Measurements from ENCODE around the gene ACADL.

ACADL gene

DNA sequence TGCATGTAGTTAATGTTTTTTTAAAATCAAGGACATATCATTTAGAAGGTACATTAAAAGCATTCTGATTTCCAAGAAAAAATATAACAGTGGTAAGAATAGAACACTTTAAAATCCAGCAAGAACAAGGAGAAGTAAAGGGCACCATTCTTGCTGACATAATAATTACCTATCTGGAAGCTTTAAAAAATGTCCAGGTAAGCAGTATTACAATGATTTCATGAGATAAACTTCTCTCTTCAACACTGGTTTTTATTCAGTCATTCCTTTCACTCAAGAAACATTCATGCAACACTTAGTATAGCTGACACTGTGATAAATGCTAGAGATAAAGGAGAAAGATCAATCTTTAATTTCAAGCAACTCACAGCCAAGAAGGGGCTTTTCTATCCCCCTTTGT, 51.2 kb downstream of the ACADL start:
- intact Hi-C loops (cut with DNase I), result loop anchor here (5.0 kb wide), 2 partner anchors 172 to 242 kb away; partner anchors contain the start of gene RPE
- no peak for DNase-seq

DNA sequence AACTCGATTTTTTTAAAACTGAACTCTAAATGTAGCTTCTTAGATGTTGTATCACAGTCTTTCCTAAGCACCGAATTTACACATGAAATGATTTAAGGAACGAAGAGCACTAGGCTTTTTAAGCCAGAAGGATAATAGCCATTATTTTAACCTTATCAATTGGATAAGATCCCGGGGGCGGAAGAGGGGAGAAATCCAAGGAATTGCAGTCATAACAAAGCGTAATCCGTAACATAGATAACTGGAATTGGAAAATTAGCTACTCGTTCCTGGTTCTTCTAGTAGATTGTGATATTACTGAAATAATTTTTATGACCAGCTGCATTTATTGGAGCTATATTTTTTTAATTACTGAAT, 53.0 kb downstream of the ACADL start:
- DNase-seq, result no peak
- intact Hi-C loops (cut with DNase I), result loop anchor here (5.0 kb wide), 2 partner anchors 170 to 240 kb away; partner anchors contain the start of gene RPE

DNA sequence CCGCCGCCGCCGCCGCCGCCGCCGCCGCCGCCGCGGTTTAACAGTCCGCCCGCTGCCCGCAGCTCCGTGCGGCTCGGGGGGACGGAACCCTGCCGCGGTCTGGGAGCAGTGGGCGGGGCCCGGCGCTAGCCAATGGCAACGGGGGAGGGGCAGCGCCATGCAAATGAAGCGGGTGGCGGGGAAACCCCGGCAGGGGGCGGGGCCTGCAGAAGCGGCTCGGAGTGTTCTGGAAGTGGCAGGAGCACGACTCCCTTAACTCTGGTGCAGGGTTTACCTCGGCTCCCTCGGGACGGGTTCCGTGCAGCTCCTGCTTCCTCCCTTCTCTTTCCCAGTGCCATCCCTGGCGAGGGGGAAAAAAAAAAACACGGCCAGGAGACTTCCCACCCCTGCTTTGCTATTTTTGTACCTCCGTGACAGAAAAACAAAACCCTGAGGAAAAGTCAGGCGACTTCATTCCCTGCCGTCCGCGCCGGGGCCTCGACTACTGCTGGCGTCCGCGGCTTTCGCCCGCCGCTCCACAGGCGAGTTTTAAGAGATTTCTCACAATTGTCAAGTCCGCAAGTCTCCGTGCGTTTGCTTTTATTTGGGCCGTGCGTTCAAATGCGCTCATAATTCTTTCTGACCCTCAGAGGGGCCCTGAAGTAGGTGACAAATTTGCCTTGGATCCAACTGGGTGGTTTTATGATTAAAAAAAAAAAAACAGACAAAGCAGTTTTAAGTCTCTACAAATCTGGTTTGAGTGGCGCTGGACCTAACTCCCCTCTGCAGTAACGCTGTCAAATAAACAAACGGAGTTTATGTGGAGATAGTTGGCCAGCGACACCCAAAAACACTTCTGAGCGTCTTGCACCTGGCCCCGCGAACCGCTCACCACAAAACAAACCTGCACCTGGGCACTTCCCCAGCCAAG, 53.7 kb downstream of the ACADL start, which contains the start of gene KANSL1L:
Gene KANSL1L (minus strand): TSS at position 101 of the 910 bp plus-strand sequence. CDS start 16,827 bp downstream, outside the sequence.
- peak; percentile 97 to 100 (median 99) for DNase-seq
- intact Hi-C loops (cut with DNase I), result loop anchor here (5.0 kb wide), 2 partner anchors 169 to 239 kb away; partner anchors contain the start of gene RPE

DNA sequence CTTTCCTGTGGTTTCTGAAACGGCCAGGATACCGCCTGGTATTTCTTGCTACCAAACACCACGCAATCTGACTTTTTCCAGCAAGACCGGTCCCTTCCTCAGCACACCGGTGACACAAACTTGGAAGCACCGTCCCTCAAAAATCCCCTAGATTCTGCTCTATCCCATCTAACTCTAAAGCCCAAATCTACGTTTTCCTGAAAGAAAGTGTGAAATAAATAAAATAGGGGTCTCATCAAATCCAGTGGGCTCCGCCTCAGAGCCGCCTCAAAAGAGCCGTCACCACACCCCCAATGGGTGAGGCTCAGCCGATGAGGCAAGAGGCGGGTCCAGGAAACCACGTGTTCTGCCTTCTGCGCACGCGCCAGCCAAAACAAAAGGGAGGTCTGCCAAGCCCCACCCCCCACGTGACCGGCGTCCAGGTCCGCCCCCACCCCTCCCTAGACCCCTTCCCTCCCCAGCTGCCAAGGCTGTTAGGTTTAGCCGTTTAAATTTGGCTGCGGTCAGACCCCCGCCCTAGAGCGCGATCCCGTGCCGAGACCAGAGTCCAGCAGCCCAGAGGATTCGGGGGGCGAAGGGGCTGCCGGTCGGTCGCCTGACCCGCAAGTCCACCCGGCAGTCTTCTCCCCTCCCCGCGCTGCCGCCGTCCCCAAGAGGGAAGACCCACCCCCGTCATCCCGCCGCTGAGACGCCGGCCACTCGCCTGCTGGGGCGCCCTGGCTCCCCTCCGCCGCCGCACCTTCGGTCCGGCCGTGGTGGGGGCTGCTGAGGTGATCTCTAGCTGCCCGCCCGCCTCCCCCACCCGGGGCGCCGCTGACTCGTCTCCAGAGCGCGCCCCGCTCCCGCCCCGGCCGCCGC, 54.6 kb downstream of the ACADL start:
- intact Hi-C loops (cut with DNase I), result loop anchor here (5.0 kb wide), 2 partner anchors 168 to 238 kb away; partner anchors contain the start of gene RPE
- DNase-seq, result peak; percentile 91 to 99 (median 96)

DNA sequence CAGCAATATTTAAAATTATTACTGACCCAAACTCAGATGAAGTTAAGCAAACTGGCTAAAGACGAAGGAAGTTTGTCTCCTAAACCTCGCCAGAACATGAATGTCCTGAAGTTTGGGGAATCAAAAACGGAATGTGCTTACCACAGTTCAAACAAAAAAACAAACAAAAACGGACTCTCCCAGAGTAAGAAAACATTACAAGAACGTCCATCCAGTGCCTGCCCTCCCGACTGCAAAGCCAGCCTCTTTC, 55.1 kb downstream of the ACADL start:
- no peak for DNase-seq
- intact Hi-C loops (cut with DNase I), result loop anchor here (5.0 kb wide), 2 partner anchors 168 to 238 kb away; partner anchors contain the start of gene RPE

DNA sequence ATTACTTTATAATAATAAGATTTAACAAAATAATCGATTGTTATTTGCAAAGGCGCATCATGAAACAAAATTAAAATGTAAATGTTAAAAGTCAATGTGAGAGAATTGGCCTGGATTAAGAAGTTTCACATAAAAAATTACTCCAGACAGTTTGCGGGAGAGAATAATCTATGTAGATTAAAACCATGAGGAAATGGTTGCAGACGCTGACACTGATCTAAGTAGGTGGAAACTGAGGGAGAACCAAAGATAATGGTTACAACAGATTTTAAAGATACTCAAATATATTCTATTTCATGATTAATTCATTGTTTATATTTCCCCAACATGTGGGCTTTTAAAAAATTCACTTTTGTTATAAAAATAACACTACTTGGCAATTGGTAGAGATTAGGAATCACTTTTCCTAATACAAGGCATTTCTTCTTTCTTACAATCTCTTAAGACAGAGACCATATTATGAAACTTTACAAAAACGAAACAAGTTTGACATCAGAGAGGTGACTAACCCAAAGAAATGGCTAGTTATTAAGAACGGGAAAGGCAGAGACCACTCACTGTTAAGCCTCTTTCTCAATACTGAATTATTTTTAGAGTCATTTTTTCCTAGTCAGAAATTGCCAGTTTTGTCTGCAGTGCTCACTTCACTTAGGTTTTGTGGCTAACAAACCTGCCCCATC, 55.6 kb downstream of the ACADL start:
- intact Hi-C loops (cut with DNase I), result loop anchor here (5.0 kb wide), 2 partner anchors 167 to 237 kb away; partner anchors contain the start of gene RPE
- DNase-seq, result peak in 1 of 42 donors; percentile 4

DNA sequence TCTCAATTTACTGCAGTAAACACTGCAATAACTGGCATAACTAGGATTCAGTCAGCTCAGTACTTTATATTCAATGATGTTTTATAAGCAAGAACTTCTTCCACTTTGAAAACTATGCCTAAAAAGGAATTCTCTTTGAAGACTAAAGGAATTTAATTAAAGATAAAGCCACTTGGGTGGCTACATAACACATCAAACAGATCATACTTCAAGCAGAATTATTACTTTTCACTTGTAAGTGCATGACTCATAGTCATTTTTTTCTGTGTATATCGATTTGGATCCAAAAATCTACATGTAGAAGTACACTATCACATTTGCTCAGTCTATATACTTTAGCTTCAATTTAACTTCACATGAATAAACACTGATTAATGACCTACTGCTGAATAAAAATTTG, 58.0 kb downstream of the ACADL start:
- intact Hi-C loops (cut with DNase I), result no loop called here
- no peak for DNase-seq

DNA sequence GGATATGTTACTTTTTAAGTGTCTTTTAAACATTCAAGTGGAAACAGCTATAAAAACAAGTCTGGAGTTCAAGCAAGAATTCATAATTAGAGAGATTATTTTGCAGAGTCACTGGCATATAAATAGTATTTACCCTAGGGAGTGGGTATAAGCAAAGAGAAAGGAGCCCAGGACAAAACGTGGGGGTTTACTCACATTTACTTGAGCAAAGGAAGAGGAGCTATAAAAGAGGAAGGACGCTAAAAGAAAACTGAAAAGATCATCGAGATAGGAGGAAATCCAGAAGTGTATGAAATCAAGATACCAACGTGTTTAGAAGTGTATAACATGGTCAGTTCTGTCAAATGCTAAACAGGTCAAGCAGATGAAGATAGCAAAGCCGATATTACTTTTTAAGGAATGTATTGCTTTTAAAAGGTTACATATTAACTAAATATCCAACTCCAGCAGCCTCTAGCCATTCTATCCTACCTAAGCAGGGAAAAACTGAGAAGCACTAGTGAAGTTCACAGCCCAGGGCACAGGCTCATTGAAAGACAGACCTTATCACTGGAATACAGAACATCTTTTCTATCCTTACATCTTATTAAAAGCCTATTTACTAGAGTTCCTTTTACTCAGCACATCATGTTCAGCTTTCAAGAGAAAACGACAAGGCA, 62.7 kb downstream of the ACADL start:
- DNase-seq, result no peak
- intact Hi-C loops (cut with DNase I), result no loop called here

DNA sequence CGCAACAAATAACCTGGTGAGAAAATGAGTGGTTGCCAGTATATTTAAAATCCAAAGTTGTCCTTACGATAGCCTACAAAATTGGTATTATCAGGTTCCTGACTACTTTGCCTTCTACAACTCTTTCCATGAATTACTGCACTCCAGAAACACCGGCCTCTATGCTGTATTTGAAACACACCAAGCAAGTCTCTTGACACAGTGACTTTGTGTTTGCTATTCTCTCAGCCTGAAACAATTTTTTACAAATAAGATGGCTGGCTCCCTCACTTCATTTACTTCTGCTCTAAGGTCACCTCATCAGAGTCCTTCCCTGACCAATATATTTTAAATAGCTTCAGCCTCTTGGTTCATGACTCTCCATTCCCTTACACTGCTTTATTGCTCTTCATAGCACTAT, 66.2 kb downstream of the ACADL start:
- intact Hi-C loops (cut with DNase I), result no loop called here
- no peak for DNase-seq

DNA sequence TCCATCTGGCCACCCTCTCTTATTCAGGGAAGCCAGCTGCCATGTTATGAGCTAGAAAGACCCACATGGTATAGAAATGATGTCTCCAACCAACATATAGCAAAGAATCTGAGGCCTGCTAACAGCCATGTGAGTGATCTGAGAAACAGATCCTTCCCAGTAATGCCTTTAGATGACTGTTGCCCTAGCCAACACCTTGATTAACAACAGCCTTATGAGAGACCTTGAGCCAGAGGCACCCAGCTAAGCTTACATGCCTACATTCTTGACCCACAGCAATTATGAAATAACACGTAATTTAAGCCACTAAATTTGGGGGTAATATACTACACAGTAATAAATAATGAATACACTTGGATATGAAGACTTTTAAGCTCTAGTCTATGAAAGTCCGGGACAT, 67.0 kb downstream of the ACADL start:
- intact Hi-C loops (cut with DNase I), result no loop called here
- no peak for DNase-seq

DNA sequence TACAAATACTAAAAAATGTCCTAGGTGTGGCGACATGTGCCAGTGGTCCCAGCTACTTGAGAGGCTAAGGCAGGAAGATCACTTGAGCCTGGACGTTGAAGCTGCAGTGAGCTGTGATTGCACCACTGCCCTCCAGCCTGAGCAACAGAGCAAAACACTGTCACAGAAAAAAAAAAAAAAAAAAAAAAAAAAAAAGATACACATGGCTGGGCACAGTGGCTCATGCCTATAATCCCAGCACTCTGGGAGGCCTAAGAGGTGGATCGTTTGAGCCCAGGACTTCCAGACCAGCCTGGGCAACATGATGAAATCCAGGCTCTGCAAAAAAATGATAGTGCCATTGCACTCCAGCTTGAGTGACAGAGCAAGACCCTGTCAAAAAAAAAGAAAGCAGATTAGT, 67.7 kb downstream of the ACADL start:
- intact Hi-C loops (cut with DNase I), result no loop called here
- no peak for DNase-seq

DNA sequence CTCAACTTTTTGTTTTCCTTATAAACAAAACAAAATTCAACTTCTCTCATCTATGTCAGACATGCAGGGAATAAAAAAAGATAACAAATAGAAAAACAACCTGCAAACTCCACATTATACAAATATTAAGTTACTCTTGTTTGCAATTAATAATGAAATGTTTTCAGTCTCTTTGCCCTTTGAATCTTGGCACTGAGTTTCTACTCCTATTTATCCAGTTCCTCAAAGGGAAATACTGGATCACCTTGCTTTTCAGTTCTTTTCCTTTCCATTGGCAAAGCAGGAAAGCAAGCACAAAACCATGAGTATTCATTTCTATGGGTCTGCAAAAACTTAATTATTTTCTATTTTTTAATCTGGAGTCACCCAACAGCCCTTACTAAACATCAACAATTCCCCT, 77.6 kb downstream of the ACADL start:
- no peak for DNase-seq
- intact Hi-C loops (cut with DNase I), result no loop called here
